PC-3 (cell line): ENCODE results near the gene DIS3L2.

Source experiments
- CTCF ChIP-seq: fragments of 300-600 bp; sonication (generic); conservative IDR thresholded peaks from 2 replicates; pipeline ENCODE4 v1.5.1; 2017; ENCODE audit warnings: antibody characterized with exemption, low read depth, mild to moderate bottlenecking, low read length
- EZH2 ChIP-seq: fragments of 300-600 bp; sonication (generic); IDR thresholded peaks from one replicate; pipeline ENCODE4 v1.6.1; 2017; ENCODE audit warnings: antibody characterized with exemption, mild to moderate bottlenecking, low read length; ENCODE audit not compliant: unreplicated experiment

GRCh38 chr2:232076272-232076671 is 114.8 kb downstream of the DIS3L2 start:
- no peak for TF ChIP-seq CTCF
- TF ChIP-seq EZH2, result no peak
